Measurements from ENCODE around the gene BYSL.

Gene BYSL, protein sequence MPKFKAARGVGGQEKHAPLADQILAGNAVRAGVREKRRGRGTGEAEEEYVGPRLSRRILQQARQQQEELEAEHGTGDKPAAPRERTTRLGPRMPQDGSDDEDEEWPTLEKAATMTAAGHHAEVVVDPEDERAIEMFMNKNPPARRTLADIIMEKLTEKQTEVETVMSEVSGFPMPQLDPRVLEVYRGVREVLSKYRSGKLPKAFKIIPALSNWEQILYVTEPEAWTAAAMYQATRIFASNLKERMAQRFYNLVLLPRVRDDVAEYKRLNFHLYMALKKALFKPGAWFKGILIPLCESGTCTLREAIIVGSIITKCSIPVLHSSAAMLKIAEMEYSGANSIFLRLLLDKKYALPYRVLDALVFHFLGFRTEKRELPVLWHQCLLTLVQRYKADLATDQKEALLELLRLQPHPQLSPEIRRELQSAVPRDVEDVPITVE

DNA sequence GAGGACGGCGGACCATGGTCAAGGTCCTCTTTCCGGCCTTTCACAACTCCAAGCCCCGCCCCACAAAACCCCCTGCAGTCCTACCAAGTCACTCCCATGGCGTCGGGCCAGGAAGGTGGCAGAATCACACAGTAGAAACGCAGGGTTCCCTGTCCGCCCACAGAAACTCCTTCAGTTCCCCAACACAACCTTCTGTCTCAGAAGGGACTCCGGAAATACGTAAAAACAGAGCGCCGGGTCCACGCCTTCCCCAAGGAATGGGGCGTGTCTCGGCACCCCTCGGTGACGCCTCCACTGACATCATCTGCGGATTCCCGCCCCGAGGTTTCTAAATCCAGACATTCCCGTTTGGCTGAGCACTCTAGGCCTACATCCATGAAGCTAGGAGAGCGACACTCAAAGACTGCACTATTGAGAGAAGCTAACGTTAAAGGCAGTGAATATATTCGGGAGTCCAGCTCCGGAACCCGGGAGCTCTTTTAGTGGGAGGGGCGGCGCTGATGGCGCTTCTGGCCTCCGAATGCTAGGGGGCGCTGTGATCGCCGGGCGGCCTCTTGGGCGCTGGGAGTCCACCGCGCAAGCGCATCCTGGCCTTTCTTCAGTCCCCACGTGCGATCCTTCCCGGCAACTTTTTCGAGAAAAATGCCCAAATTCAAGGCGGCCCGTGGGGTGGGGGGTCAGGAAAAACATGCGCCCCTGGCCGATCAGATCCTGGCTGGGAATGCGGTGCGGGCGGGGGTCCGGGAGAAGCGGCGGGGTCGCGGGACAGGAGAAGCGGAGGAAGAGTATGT, at the start of gene BYSL, which contains the start of gene MED20:
BYSL (plus strand) TSS at position 579 of the 791 bp plus-strand sequence; CDS start at position 643, 64 bp downstream.
MED20 (minus strand) TSS at position 219 of the 791 bp plus-strand sequence; CDS start at position 98, 121 bp downstream.
- peak; percentile 97 to 98 for DNase-seq

DNA sequence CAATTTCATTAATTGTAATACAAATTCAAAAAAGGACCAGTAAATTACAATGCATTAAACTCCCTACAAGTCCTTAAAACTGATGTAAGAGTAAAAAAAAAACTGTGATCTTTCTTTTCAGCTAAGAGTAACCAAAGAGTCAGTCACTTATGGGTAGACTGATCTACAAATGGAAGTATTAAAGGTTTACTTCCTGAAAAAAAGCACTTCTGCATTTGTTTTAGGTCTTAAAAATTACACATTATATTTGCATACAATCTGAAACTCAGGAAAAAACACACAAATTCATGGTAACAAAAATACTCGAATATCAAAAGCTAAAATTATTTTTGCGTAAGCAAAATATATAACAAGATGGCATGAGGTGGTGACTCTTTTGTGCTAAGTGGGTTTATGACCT, 49.6 kb upstream of the BYSL start:
- DNase-seq: no peak

DNA sequence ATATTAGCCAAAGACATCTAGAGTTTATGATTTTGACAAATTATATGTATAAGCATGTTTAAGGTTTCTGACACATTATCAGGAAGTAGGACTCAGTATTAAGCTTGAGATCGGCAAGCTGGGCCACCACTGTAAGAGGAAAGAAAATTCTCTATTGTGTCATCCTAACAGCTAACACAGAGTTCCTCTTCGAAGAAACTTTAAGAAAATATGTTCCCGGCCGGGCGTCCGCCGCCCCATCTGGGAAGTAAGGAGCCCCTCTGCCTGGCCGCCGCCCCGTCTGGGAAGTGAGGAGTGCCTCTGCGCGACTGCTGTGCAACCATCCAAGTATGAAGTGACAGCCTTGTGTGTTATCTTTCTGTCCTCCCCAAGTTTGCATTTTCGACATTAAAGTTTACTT, 49.2 kb upstream of the BYSL start:
- DNase-seq: no peak

DNA sequence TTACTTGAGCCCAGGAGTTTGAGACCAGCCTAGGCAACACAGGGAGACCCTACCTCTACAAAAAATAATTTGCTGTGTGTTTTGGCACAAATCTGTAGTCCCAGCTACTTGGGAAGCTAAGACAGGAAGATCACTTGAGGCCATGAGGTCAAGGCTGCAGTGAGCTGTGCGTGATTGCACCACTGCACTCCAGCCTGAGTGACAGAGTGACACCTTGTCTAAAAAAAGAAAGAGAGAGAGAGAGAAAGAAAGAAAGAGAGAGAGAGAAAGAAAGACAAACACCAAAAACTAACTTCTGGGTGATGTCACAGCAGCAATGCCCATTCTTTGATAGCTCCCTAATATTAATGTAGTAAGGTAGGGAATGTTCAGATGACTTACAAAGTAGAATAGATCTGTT, 46.6 kb upstream of the BYSL start:
- DNase-seq: no peak

DNA sequence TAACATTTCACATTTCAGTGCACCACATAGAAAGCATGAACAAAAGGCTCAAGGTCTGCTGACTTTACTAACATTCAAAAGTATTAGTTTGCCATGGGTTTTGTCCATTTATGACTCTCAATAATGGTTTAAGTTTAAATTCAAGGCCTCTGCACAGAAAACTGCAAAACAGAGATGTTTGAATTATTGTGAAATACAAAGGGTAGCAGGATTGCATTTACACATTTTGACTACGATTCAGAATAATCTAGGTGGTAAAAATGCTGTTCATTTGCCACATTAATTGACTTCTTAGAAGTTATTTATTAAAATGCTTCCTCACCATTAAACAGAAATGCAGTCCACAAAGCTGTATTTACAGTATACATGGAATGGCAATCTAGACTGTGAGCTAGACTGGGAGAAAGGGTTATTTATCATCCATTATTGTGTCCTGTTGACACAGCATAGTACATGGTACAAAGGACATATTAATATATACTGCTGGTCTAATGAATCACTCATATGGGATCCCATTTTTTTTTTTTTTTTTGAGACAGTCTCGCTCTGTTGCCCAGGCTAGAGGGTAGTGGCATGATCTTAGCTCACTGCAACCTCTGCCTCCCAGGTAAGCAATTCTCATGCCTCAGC, 44.1 kb upstream of the BYSL start:
- DNase-seq: no peak

DNA sequence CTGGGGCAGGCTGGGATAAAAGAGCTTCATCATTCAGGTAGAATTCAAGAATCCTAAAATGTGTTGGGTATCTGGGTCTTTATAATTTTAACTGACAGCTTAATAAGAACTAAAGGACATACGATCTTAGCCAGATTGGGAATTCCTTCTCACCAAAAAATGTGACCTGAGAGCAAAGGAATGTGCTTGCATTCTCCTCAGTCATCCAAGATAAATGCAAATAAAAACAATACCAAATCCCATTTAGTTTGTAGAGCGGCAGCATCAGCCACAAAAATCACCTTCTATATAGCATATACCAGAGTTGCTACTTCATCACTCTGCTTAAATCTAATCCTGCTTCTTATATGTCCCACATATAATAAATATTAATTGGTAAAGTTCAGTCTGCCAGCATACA, 43.1 kb upstream of the BYSL start:
- no peak for DNase-seq

DNA sequence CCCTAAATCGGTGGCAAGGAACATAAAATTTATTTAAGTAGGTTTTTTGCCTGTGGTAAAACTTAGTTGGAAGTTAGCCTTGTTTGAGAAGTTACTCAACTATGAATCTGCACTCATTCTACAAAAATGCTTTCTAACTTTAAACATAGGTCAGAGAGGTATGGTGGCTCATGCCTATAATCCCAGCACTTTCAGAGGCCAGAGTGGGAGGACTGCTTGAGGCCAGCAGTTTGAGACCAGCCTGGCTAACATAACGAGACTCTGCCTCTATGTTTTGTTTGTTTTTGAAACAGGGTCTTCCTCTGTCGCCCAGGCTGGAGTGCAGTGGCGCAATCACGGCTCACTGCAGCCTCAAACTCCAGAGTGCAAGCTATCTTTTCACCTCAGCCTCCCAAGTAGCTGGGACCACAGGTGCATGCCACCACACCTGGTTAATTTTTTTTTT, 42.3 kb upstream of the BYSL start:
- no peak for DNase-seq

DNA sequence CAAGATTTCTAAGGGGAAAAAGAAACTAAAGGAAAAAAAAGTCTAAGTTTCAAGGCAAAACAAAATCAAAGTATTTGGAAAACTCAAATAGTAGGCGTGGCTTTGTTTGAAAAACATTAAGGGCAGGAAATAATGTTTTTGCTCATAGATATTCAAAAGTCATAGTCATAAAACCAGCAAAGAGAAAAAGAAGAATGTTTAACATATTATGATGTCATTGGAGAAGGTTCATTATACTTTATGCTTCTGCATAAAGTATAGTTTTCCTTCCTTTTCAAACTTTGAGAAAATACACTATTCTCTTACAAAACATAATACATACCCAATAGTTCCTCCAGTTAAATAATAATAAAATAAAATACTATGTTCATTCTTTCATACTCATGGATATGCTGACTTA, 39.8 kb upstream of the BYSL start:
- no peak for DNase-seq

DNA sequence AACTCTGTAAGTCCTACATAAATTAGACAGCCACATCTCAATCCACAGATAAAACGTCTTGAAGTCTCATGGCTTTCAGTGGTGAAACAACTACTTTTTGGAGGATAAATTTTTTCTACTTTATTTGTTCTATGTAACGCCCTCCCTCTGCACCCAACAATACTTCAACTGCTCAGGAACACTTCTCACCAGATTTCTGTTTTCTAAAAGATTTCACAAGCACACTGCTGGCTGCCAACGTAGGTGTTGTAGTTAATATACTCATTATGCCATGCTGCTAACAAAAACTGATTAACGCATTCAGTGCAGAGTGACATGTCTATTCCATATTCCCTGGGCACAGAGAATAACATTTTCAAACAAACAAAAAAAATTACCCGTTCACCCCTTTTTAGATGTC, 36.3 kb upstream of the BYSL start:
- no peak for DNase-seq

DNA sequence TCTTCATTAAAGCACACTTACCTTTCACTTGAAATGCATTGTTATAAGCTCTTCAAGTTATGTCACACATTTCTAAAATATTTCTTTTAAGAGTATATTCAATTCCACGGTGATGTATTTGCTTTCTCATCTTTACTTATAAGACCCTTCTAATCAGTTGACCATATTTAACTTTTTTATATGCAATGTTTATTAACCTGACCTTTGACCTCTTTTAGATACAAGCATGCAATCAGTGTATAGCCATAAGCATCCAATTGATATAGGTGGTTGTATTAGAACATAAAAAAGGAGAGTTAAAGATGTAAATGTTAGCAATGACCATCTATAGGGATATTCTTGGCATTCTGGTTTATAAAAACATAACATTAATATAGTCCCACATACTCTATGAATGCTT, 35.4 kb upstream of the BYSL start:
- DNase-seq: no peak

DNA sequence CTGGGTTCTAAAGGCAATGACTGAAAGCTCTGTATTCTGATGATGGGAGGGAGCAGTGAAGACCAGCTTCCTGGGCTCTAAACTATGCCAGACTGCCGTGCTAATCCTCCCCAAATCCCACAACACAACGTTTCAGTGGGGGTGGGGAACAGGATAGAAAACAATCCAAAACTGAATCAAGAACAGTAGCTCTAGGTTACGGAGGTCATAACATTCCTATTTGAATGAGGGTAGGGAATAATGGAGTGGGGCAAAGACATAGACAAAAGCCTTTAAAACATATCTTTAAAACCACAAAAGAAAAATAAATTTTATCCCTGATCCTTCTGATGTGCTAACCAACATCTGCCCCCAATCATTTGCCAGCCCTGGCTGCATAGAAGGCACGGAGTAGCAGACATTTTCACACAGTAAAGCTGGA, 34.0 kb upstream of the BYSL start:
- no peak for DNase-seq

DNA sequence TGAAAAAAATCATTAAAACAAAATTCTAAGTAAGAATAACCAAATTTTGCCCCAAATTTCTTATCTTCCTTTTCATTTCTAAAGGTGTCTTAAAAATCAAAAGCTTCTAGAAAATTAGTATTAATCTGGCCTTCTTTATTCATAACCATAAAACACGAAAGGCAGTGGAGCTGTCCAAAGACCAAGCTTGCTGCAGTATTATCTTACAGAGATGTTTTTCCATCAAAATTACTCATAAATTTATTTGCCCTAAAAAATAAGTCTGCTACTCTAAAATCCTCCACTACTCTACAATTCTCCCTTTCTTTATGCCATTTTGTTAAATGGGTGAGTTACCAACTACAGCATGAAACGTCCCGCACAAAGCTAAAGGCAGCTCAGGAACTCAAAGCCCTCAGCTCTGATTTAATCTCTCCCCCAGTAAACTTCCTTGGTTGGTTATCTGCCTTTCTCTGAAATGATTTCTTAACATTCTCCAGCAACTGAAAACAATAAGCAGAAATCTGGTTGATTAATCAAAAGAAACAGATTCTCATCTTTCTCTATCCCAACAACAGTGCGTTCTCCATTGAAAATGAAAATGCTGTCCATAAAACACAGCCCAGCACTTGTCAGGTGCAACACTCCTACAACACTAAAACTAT, 28.3 kb upstream of the BYSL start:
- DNase-seq: no peak

DNA sequence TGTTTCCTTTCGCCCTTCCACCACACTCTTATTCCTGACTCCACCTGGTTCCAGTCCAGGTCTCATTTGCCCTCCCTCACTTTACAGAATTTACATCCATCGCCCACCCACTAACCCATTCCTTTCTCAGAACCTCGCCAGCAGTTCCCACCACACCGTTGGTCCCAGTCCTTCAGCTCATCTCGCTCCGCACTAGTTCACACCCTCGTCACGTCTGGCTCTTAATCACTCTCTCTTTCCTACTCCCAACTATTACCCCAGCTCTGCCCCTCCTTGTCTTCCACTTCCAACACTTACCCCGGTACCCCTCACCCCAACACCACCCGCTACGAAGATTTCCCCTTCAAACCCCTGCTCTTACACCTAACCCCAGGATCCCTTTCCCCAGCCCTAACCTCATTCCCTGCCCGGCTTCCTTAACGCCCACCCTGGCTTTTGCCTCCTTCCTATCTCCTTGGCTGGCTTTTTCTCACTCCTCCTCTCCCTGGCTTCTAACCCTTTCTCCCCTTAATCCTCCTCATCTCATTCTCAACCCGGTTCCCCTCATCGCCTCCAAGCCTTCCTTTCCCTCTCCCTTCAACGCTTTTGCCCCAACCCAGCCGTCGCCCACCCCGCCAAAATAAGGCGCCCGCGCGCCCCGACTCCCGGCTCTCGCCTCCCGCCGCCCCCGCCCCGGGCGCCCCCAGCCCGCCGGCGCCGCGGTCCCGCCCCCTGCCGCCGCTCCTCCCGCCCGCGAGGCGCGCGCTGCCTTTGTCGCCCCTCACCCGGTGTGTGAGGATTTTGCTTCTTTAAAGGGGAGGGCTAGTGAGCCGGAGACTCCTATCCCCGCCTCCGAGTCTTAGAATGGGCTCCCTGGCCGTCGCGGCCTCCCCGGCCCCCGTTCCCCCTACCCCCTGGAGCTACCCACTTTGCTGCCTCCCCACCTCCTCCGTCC, 26.7 kb upstream of the BYSL start:
- DNase-seq: no peak

DNA sequence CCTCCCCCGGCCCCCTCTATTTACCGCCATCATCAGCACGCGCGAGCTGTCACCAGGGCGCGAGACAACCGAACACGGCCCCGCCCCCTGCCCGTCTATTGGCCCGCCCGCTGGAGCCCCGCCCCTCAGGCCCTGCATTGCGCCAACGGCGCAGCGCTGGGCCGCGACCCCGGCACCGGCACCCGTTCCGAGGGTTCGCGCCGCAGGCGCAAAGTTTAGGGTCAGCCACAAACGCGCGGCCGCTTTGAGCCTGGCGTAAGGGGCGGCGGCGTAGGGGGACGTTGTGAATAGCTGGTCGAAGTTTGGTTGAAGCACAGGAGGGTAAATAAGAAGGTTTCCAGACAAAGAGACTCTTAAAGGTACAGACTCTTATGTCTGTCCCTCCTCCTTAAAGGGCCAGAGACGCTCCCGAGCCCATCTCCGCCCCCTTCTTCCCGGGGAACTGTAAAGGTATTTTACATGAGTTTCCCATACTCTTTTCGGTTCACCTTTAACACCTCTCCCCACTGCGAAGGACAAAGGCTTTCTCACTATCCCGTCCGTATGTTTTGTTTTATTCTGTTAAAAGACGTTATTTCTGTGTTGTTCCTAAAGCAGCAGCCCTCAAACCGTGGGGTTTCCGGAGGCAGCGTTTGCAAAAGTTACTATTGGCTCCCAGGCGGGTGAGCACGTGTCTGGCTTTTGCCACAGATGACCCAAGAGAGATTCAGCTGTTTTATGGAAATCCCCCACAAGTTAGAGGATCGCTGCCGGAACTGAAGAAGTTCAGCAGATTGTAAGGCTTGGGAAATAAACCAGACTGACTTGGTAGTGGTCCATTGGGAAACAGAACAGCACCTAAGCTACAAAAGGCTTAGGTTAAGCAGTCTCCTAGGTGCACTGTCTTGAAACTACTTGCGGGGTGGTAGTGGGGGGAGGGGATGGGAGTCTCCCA, 25.7 kb upstream of the BYSL start, which contains the start of gene USP49:
USP49 (minus strand) TSS at position 76 of the 934 bp plus-strand sequence. CDS start 88,392 bp downstream, outside the sequence.
- DNase-seq: peak; percentile 94

DNA sequence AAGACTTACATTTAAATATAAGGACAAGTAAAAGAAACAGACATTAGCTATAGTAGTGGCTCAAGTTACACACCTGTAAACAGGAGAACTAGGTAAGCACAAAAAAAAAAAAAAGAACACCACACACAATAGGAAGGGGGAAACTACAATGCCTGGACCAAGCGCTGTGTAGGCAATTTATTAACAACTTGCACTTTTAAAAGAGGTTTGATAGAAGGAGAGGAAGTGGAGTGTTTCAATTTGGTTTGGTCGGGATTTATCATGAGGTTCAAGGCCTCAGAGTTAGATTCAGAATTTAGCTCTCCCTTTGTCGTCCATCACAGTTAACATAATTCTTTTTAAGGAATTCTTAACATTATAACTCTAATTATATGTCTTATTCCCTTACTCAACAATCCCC, 25.0 kb upstream of the BYSL start:
- DNase-seq: no peak

DNA sequence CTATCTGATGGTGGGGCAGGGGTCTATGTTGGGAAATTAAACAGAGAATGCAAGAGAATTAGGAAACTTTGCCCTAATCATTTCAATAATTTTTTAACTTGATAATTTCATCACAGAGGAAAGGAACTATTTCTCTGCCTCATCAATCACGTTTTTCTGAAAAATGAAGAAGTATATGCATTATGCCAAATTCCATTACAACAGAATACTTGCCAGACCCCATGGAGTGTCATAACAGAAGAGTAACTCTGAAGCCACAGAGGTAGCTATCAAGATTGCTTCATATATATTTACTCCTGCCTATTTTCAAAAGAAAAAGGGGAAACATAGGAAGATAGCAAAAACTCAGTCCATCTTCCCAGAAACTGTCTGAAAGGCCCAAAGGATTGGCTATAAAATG, 20.4 kb upstream of the BYSL start:
- no peak for DNase-seq

DNA sequence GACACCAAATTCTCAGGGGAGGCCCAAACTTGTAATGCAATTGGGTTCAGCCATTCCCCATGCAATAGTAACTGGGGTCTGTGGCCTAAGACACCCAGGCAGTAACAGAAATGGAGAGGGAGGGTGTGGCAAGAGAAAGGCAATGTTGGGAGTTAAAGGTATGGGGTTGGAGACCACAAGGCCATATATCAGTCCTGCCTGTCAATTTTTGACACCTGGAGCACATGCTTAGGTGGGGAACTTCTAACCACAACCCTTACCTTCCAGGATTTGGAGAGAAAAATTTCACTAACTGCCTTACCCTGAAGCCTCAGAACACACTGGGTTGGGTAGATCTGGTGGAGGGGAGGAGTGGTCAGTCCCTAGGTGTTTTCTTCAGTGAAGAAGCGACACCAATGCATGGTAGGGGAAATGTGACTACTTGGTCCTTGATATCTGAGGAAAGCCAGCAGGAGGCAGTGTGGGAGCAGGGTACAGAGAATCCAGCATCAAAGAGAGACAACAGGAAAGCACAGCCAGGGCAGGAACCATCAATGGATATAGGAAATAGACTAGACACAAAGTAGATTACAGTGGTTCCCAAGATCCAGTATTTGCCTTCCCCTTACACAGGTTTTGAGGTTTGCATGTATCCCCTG, 19.3 kb upstream of the BYSL start:
- peak; percentile 48 to 53 for DNase-seq

DNA sequence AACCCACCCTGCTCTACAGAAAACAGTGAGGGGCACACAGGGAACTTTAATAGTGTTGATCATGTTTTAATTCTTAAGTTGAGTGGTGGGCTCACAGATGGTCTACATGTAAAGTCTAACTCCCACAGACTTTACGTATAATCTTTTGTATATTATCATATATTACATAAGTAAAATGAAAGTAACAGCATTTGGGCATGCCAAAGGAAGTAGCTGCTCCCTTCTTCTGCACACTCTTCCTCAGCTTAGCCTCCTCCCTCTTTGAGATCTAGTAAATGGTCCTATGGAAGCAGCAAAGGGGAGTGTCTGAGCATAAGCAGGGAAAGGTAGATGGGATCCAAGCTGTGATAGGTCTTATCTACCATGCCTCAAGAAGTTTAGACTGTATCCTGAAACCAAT, 11.6 kb upstream of the BYSL start:
- no peak for DNase-seq

DNA sequence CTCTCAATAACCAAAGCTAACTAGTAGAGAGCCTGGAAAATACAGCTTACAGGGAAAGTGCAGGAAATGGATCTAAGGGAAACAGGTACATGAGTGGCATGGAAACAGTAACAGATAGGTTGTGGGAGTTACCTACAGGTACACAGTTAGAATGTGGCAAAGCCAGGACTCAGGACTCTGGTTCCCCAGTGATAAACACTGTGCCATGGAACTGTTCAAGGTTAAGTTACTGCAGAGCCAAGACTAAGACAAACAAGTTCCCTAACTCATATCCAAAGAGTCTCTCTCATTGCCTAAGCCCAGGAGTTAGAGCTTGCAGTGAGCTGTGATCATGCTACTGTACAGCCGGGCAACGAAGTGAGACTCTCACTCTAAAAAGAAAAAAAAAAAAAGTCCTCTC, 7.0 kb upstream of the BYSL start:
- DNase-seq: no peak

All from stimulated activated CD4-positive, alpha-beta T cell treated with anti-CD3 and anti-CD28 coated beads, Interleukin-2, amount 100 ng/mL, for 48 hours (primary cell).